Ascending aorta (tissue), 2 donors: ENCODE measurements around the gene SUGT1. TPM values are rescaled to one million over a fixed set of nuclear protein-coding genes. Genes with fewer than 3 reads are reported as not detected.
"Not testable (repeated sequence)": the region's sequence is repeated elsewhere in the genome, so short reads cannot be mapped to it uniquely, and the experiment has no call there.

Experiments
- DNase-seq, 2 donors: peaks; one replicate each; pipeline ENCODE4 v3.0.0-alpha.2; 2019; ENCODE audit warnings: low spot score in 2 of 2
- H3K27ac ChIP-seq, 2 donors: fragments of 200-600 bp; sonication (generic); one replicate each; pipeline ENCODE4 v1.5.1; 2016 to 2017; ENCODE audit warnings: mild to moderate bottlenecking in 1 of 2
- H3K27me3 ChIP-seq: fragments of 200-600 bp; sonication (generic); one replicate; pipeline ENCODE4 v1.5.1; 2017
- H3K36me3 ChIP-seq, 2 donors: fragments of 200-600 bp; sonication (generic); one replicate each; pipeline ENCODE4 v1.5.1; 2016
- H3K4me1 ChIP-seq, 2 donors: fragments of 200-600 bp; sonication (generic); one replicate each; pipeline ENCODE4 v1.5.1; 2016 to 2017; ENCODE audit warnings: mild to moderate bottlenecking in 1 of 2
- H3K4me3 ChIP-seq, 2 donors: fragments of 200-600 bp; sonication (generic); one replicate each; pipeline ENCODE4 v1.5.1; 2016 to 2017; ENCODE audit warnings: mild to moderate bottlenecking in 1 of 2
- H3K9me3 ChIP-seq, 2 donors: fragments of 200-600 bp; sonication (generic); one replicate each; pipeline ENCODE4 v1.5.1; 2016
- intact Hi-C: fragments of 100-400 bp; cut with DNase I; formaldehyde crosslinking; loops from one replicate; pipeline ENCODE4 v1.15.1; 2023
- total RNA-seq: library from RNA; depleted of rRNA; stranded (reverse); fragments of >200 nt; gene quantifications from one replicate; pipeline ENCODE4 v1.1.0, GENCODE V29; 2016
- TF ChIP-seq, protein P1 (sequence below), 3 experiments: fragments of 200-600 bp in 2 of 3; fragments of 450-650 bp in 1 of 3; sonication (generic) in 2 of 3; IDR thresholded peaks; one replicate each; pipeline ENCODE4 v1.5.1; 2016 to 2019; ENCODE audit warnings: antibody characterized with exemption in 3 of 3, mild to moderate bottlenecking in 1 of 3, moderate library complexity in 1 of 3

The SUGT1 gene
- total RNA-seq, 1 donor from 2014 or later: 8.8 TPM

DNA sequence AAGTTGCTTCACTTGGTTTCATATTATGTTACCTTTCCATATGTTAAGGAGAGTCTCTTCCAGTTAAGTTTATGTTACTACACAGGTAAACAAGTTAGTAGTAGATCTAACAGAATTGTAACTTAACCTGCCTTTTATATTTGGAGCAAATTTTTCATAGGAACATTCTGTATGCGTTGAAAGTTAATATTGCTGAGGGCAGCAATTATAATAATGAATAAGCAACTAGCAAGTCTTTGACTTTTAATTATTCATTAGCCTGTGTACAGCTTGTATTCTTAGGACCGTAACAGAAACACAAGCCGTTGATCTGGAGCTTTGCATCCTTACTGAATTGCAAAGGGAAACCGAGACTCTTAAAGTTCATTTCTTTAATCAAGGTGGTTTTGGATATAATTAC is 11.6 kb downstream of the SUGT1 start:
- Histone ChIP-seq H3K36me3 (peaks cover 44 to 73% of the 10 kb centered on the region in 2 donors), H3K9me3 (no peaks in the 10 kb centered on the region)

DNA sequence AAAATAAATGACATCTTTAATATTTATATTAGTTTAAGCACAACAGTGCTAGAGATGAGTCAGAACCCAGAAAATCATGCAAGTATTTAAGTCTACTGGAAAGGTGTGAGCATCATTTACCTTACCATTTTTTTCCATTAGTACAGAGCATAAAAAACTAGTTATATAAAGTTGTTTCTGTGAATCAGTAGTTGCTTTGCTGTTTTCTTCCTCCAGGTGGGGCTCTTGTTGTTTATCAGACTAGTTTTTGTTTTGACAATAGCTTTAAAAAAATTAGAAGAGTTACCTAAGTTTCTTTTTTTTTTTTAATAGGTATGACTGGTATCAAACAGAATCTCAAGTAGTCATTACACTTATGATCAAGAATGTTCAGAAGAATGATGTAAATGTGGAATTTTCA is 12.7 kb downstream of the SUGT1 start:
- peaks cover 46 to 79% of the 10 kb centered on the region in 2 donors for H3K36me3 ChIP-seq
- no peaks in the 10 kb centered on the region for H3K4me1 ChIP-seq
- no peak for DNase-seq
- no peaks in the 10 kb centered on the region for H3K9me3 ChIP-seq
- intact Hi-C loops: no loop called here
- H3K4me3 ChIP-seq: no peak overlapping the region
- no peaks in the 10 kb centered on the region for H3K27me3 ChIP-seq
- TF ChIP-seq, protein P1, sequence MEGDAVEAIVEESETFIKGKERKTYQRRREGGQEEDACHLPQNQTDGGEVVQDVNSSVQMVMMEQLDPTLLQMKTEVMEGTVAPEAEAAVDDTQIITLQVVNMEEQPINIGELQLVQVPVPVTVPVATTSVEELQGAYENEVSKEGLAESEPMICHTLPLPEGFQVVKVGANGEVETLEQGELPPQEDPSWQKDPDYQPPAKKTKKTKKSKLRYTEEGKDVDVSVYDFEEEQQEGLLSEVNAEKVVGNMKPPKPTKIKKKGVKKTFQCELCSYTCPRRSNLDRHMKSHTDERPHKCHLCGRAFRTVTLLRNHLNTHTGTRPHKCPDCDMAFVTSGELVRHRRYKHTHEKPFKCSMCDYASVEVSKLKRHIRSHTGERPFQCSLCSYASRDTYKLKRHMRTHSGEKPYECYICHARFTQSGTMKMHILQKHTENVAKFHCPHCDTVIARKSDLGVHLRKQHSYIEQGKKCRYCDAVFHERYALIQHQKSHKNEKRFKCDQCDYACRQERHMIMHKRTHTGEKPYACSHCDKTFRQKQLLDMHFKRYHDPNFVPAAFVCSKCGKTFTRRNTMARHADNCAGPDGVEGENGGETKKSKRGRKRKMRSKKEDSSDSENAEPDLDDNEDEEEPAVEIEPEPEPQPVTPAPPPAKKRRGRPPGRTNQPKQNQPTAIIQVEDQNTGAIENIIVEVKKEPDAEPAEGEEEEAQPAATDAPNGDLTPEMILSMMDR (IDR thresholded peaks at IDR 0.05): no peak
- no peak overlapping the region for H3K27ac ChIP-seq

More for the DNA sequence above, 11.6 kb downstream of the SUGT1 start:
- Histone ChIP-seq H3K27ac (no peak overlapping the region), H3K4me3 (no peak overlapping the region), H3K4me1 (no peaks in the 10 kb centered on the region), H3K27me3 (no peaks in the 10 kb centered on the region)
- no peak for DNase-seq
- TF ChIP-seq, protein P1 (IDR thresholded peaks at IDR 0.05): no peak
- intact Hi-C loops: no loop called here

DNA sequence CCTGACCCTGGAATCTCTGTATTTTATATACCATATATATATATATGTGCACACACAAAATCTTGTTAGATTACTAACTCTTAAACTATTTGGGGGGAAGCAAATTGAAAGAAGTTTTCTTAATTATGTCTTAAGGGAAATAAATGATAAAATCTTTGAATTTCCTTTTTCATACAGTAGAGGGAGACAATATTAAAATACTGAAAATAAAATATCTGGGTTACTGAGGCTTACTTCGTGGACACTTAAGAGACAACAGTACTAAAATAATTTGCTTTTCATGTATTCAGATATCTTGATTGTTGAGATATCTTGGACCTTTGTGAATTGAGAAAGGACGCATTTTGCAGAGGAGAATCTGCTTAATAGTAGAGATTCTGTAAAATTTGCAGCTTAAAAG is 17.0 kb downstream of the SUGT1 start:
- no peaks in the 10 kb centered on the region for H3K27me3 ChIP-seq
- intact Hi-C loops: no loop called here
- no peaks in the 10 kb centered on the region for H3K9me3 ChIP-seq
- TF ChIP-seq, protein P1 (IDR thresholded peaks at IDR 0.05): no peak
- no peaks in the 10 kb centered on the region for H3K4me1 ChIP-seq
- H3K27ac ChIP-seq: no peak overlapping the region
- H3K4me3 ChIP-seq: no peak overlapping the region
- DNase-seq: no peak
- peaks cover 24 to 46% of the 10 kb centered on the region in 2 donors for H3K36me3 ChIP-seq

DNA sequence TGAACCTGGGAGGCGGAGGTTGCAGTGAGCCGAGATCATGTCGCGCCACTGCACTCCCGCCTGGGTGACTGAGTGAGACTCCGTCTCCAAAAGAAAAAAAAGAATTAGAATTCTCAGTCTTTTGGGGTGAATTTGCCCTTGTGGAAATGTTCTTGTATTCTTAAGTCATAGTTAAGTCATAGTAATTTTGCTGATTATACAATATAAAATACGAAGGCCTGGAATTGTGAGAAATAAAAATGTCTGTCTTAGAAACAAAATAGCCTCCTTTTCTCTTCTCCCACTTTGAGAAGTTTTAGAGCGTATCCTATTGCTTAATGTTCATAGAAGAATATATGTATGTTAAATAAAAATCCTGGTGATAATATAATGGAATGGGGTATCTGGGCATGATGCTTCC is 18.1 kb downstream of the SUGT1 start:
- Histone ChIP-seq H3K9me3 (no peaks in the 10 kb centered on the region), H3K27me3 (no peaks in the 10 kb centered on the region), H3K36me3 (peaks cover 20 to 38% of the 10 kb centered on the region in 2 donors), H3K4me1 (no peaks in the 10 kb centered on the region), H3K4me3 (no peak overlapping the region), H3K27ac (no peak overlapping the region)
- intact Hi-C loops: no loop called here
- TF ChIP-seq, protein P1 (IDR thresholded peaks at IDR 0.05): no peak
- DNase-seq: no peak

DNA sequence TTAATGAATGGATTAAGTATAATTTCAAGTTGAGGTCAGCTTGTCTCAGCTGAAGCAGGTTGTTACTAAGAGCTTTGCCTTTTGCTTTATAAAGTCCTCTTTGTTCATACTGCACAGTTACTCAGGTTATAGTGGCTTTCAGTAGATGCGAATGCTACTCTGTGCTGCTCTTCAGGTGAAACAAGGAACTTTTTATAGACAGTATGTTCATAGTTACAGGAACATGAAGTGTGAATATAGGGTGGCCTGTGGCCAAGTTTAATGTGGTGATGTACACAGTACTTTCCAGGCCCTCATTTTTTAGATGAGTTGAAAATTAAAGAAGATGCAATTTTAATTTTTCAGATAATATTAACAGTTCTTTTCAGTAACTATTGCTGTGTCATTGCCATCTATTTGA is 20.8 kb downstream of the SUGT1 start:
- Histone ChIP-seq H3K36me3 (peaks cover 3 to 21% of the 10 kb centered on the region in 2 donors), H3K4me1 (no peaks in the 10 kb centered on the region), H3K9me3 (no peaks in the 10 kb centered on the region), H3K4me3 (no peak overlapping the region), H3K27ac (no peak overlapping the region), H3K27me3 (no peaks in the 10 kb centered on the region)
- DNase-seq: no peak
- intact Hi-C loops: no loop called here
- TF ChIP-seq, protein P1 (IDR thresholded peaks at IDR 0.05): no peak

DNA sequence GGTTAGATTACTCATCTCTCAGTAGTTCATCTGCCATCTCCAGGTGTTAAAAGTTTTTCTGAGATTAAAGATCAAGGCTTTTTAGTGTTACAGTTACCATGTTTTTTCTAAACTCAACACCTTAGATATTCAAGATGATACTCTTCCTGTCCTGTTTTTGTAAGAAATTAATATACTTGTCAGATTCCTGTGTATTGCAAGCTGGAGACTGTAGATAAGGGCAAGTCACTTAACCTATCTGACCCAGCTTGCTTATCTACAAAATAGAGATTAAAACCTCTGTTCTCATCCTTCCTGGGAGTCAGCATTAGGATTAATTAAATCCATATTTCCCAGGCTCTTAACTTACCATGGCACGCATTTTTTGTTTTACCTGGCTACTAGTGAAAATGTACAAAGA is 25.2 kb downstream of the SUGT1 start:
- no peak overlapping the region for H3K27ac ChIP-seq
- TF ChIP-seq, protein P1 (IDR thresholded peaks at IDR 0.05): no peak
- no peaks in the 10 kb centered on the region for H3K27me3 ChIP-seq
- DNase-seq: no peak
- intact Hi-C loops: no loop called here
- H3K36me3 ChIP-seq: peaks cover 11 to 44% of the 10 kb centered on the region in 2 donors
- no peak overlapping the region for H3K4me3 ChIP-seq
- H3K4me1 ChIP-seq: no peaks in the 10 kb centered on the region
- no peaks in the 10 kb centered on the region for H3K9me3 ChIP-seq

DNA sequence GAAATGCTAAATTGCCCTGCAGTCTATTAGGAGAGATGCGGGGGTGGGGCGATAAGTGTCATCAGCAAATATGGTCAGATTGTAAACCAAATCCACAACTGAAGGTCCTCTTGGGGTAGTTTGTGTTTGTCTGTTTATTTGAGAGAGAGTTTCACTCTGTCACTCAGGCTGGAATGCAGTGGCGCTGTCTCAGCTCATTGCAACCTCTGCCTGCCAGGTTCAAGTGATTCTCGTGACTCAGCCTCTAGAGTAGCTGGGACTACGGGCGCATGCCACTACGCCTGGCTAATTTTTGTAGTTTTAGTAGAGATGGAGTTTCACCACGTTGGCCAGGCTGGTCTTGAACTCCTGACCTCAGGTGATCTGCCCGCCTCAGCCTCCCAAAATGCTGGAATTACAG is 33.2 kb downstream of the SUGT1 start:
- H3K36me3 ChIP-seq: peaks cover 36 to 79% of the 10 kb centered on the region in 2 donors
- DNase-seq, H3K27ac ChIP-seq, intact Hi-C loops, H3K9me3 ChIP-seq, H3K4me1 ChIP-seq, H3K4me3 ChIP-seq, H3K27me3 ChIP-seq: not testable (repeated sequence)
